ENCODE results near the gene ADGRV1. TPM values are rescaled to one million over a fixed set of nuclear protein-coding genes. Genes with fewer than 3 reads are reported as not detected.

The ADGRV1 gene
- total RNA-seq, 4 donors from 2014 or later, result not detected

GRCh38 chr5:91154338-91154737 is 595.7 kb downstream of the ADGRV1 start:
- no peak for TF ChIP-seq CTCF (IDR thresholded peaks at IDR 0.05; ENCODE audit: low read depth)

- TF ChIP-seq CTCF (IDR thresholded peaks at IDR 0.05; ENCODE audit: low read depth), result no peak
Measured at GRCh38 chr5:91155274-91155673, 596.7 kb downstream of the ADGRV1 start.

GRCh38 chr5:91156242-91156641 is 597.6 kb downstream of the ADGRV1 start:
- no peak for TF ChIP-seq CTCF (IDR thresholded peaks at IDR 0.05; ENCODE audit: low read depth)

GRCh38 chr5:91158011-91158410 is 599.4 kb downstream of the ADGRV1 start:
- TF ChIP-seq CTCF (IDR thresholded peaks at IDR 0.05; ENCODE audit: low read depth), result no peak

GRCh38 chr5:91159647-91160046 is 601.0 kb downstream of the ADGRV1 start:
- TF ChIP-seq CTCF (IDR thresholded peaks at IDR 0.05; ENCODE audit: low read depth), result no peak

- no peak for TF ChIP-seq CTCF (IDR thresholded peaks at IDR 0.05; ENCODE audit: low read depth)
Measured at GRCh38 chr5:91160714-91161285, 602.2 kb downstream of the ADGRV1 start.

- TF ChIP-seq CTCF (IDR thresholded peaks at IDR 0.05; ENCODE audit: low read depth), result no peak
Measured at GRCh38 chr5:91162534-91163381, 604.2 kb downstream of the ADGRV1 start.
